ENCODE results near the gene SOWAHA.
A peak's percentile ranks its signal among the peaks of the same experiment; 100 is the strongest.

Gene SOWAHA

DNA sequence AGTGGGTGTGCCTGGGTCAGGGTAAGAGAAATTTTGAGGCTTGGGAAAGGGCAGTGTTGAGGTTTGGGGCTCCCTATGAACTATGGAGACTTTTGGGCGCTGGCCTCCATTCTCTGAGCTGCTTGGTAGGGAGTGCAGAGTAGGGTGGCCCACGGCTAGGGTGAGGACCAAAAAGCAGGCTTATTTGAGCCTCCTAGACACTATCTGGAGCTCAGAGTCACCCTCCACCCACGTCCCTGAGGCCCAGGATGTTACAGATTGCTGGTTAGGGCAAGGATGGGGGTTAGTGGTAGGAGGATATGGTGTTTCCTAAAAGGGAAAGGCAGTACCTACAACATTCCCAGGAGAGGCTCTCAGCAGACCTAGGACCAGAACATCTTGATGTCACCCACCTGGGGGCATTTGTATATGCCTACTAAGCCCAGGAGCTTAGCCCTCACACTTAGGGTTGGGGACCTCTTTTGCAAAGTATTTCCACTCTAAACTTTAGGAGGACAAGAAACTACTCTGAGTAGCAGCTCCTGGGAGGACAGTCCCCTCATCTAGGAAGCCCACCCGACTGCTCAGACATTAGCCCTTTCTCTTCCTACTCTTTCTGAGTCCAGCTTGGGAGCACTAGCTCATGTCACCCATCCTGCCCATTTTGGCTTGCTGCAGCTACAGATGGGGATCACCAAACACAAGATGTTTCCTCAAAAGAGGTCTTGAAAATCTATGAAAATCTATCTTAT lies 15.0 kb downstream of the SOWAHA start:
- no peak for DNase-seq

- DNase-seq: no peak
Measured at GRCh38 chr5:132828846-132829494, 15.9 kb downstream of the SOWAHA start.

- DNase-seq: peak; percentile 62
Measured at GRCh38 chr5:132829742-132830435, 16.8 kb downstream of the SOWAHA start.

DNA sequence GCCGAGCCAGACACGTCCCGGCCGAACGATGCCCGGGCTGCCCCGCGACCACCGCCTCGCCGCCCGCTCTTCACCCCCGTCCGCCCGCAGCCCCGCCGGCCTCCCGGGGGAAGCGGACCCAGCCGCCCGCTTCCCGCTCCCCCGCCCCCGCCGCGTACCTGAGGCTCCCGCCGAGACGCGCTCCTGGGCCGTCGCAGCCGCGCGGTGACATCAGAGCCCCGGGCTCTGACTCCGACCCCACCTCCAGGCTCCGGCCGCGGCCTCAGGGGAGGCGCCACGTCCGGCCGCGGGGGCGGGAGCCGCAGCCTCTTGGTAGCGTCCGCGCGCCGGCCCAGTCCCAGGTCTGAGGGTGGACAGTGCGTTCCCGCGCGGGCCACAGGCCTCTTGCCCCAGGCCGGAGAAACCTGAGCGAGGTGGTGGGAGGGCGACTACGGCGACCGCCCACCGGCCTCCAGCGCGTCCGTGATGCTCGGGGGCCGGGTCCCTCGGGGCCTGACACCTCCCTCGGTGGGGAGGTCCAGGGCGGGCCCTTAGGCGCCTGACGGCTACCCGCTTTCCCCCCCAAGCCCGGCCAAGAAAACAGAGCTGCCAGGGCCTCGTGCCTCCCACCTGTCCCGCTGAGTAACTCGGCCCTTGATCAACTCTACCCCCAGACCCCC lies 17.5 kb downstream of the SOWAHA start, which contains the start of gene SHROOM1:
TSS of gene SHROOM1 (minus strand) at position 212 of the 659 bp plus-strand sequence. CDS start 4,507 bp downstream, outside the sequence.
- DNase-seq: no peak

DNA sequence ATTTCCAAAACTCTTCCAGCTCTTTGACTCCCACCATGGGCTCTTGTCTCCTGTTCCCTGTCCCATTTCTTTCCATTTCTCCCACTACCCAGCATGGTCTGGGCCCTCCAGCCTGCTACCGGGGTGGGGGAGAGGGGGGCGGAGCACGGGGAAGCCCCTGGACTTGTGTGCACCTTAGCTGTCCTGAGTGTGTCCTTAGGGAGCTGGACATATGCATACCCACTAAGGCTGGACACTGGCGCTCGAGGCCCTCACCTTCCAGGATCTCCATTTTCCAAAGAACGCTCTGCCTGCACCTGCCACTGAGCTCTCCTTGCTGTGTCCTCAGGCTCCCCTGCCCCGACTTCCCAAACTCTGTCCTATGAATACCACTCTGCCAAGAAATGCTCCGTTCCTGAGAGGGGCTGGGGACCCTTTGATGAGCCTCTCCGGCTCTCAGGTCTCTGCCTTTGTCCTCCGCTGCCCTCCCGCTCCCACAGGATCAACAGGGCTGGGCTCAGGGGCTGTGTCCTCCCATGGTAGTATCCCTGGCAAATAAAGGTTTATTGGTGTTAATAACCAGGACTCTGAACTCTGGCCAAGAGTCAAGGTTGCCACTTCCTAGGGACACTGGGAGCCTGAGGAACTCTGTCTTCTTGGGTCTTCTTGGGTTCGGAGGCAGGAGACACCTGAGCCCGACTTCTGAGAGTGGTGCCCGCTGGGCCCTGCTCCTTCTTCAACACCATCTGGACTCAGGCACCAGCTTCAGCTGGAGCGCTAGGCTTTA lies 18.2 kb downstream of the SOWAHA start:
- DNase-seq: no peak

- no peak for DNase-seq
Measured at GRCh38 chr5:132832612-132833011, 19.5 kb downstream of the SOWAHA start.

DNA sequence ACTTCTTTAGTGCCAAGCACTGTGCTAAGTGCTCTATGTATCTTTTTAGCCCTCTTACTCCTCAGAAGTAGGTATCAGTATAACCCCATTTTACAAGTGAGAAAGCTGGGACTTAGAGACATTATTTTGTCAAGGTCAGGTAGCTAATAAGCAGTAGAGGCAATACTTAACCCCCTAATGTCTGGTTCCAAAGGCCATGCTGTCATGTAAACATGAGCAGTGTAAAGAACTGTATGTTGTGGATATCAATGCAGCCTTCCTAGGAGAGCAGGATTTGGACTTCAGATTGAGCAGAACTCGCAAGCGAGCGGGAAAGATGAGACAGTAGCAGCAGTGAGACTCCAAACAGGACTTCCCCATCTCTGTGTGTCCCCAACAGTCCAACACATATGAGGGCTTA lies 21.0 kb downstream of the SOWAHA start:
- no peak for DNase-seq

GRCh38 chr5:132836852-132837251 lies 23.8 kb downstream of the SOWAHA start:
- DNase-seq: no peak

DNA sequence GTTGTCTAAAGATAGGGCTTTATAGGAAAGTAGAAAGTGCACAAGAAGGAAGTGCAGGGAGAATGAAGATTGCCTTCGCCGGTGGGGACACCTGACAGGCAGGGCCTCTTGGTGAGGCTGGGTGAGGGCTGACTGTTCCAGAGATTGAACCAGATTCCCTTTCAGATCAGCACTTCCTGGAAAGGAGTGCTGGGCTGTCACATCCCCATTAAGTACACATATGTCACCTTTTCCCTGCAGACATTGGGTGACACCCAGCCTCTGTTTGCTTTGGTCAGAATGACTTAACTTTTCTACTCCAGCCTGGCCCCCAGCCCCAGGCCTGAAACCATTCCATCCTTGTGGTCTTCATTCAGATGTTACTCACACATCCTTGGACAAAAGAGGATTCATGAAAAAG lies 24.8 kb downstream of the SOWAHA start:
- DNase-seq: no peak

GRCh38 chr5:132838516-132839282 lies 25.6 kb downstream of the SOWAHA start:
- DNase-seq: no peak

DNA sequence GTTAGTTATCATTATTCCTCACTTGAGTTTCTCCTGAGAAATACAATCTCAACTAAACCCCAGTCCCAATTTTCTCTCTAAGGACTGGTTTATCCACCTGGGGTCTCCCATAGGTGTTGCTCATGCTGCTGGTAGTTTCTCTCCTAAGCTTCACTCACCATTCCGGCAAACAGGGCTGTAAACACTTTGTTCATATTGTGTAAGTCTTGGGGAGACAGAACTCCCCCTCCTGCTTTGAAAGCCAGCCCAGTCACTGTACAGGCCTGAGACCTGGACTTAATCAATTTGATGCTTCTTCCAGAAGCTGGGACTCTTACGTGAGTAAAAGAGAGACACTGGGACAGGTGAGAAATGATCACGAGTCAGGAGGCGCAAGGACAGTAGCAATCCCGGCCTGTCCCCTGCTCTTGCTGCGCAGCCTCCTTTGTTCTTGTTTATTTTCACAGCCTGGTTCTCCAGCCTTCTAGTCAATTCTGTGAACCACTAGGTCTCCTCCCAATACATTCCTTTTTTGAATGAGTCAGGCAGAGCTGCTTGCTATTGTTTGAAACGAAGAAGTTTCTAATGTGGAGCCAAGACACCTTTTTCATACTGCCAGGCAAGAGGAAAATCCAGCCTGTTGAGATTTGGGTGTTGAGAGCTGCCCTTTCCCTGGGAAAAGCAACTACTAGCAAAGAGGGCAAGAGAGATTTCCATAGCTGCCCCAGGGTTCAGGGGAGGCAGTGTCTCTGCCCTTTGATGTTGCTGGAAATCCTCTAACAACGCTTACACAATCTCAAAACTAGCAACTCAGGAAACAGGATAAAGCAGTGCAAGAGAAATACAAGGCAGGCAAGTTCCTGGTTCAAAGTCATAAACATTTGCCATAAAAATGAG lies 26.6 kb downstream of the SOWAHA start:
- DNase-seq: peak; percentile 34

DNA sequence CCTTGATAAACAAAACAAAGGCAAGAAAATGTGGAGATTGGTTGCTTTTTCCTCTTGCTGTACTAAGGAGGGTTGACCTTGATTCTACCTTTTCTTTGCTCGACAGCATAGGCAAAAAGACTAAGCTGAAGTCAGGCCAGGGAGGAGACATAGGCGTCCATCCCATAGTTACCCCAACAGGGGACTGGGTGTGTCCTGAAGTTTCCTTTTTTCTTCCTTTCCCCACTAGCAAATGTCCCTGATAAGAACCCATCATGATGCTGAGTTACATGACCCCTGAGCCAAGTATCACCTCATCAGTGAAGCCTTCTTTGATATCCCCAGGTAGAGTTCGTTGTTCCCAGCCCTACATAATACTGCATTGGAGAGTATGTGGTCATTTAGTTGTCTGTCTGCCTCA lies 27.2 kb downstream of the SOWAHA start:
- DNase-seq: no peak

DNA sequence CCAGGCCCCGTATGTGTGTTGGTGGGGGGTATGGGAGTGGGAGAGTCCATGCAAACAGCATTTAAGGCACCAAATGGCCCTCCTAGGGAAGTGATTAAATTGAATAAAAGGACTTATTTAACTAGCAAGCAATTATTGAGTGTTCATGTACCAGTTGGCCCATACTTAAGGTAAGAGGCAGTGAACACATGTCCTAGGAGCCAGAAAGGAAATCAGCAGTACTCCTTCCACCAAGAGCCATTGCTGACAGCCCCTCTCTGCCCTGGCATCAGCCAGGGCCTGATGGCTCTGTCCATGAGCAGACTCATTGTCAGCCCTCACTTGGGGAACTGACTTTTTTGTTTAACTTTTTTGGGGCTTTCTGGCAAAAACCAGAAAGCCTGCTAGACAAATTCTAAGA lies 27.8 kb downstream of the SOWAHA start:
- no peak for DNase-seq

DNA sequence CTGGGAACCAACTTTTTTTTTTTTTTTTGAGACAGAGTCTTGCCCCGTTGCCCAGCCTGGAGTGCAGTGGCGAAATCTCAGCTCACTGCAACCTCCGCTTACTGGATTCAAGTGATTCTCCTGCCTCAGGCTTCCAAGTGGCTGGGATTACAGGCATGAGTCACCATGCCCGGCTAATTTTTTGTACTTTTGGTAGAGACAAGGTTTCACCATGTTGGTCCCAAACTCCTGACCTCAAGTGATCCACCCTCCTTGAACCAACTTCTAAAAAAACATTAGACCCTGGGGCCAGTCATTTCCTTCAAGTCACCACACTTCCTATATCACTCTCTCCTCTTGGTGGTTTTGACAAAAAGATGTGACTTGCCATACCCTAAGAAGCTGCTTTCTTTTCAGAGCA lies 28.2 kb downstream of the SOWAHA start:
- no peak for DNase-seq

GRCh38 chr5:132848270-132848669 lies 35.2 kb downstream of the SOWAHA start:
- no peak for DNase-seq

GRCh38 chr5:132849347-132849746 lies 36.2 kb downstream of the SOWAHA start:
- no peak for DNase-seq

- peak; percentile 38 for DNase-seq
Measured at GRCh38 chr5:132850066-132850465, 37.0 kb downstream of the SOWAHA start.

DNA sequence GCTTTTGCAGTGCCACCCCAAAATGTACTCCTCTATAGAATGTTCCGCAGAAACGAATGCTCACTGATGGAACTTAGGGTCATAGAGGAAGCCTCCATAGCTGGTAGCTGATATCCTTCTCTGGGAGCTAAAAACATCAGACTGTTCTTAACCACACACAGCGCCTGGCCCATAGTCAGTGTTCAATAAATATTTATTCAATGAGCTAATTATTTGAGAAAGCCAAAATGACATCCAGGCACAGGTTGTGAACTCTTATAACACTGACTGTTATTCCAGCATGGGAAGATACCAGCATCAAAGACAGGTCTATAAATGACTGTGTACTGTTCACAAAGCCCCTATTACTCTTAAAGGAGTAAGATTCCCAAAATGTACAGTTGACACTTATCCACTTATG lies 40.2 kb downstream of the SOWAHA start:
- DNase-seq: no peak

DNA sequence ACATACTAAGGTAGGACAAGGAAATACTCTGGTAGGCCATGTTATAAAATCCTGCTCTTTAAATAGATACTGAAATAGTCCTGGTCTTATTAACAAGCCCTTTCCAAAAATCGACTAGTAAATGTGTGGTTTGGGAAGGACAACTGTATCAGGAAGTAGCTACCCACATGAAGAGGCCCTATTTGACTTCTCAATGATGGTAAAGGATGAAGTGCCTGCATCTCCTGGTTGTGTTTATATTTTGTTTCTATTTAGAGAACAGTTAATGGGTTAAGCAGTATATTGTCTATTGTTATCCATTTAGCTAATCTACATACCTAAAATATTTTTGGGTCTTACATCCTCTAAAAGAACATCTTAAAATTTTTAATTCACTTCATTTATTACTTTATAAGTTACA lies 40.7 kb downstream of the SOWAHA start:
- no peak for DNase-seq

- no peak for DNase-seq
Measured at GRCh38 chr5:132854301-132854700, 41.2 kb downstream of the SOWAHA start.
